GM19025 (cell line): ENCODE measurements around the gene NPY1R.

Experiments used
- ATAC-seq: cut with Tn5 transposase; IDR thresholded peaks from one replicate; pipeline ENCODE4 v1.9.1; 2021; ENCODE audit warnings: mild to moderate bottlenecking, low read depth, moderate library complexity; ENCODE audit not compliant: unreplicated experiment

Gene NPY1R

GRCh38 chr4:163280703-163281519, 51.5 kb downstream of the NPY1R start:
- ATAC-seq = no peak

GRCh38 chr4:163279713-163280112, 52.7 kb downstream of the NPY1R start:
- no peak for ATAC-seq

- no peak for ATAC-seq
Measured at GRCh38 chr4:163274861-163275260, 57.5 kb downstream of the NPY1R start.
